H1 (cell line): ENCODE measurements around the gene RIN3. TPM values are rescaled to one million over a fixed set of nuclear protein-coding genes. Genes with fewer than 3 reads are reported as not detected.

Experiments
- BRCA1 ChIP-seq: IDR thresholded peaks from 2 replicates; pipeline ENCODE4 v1.6.1; 2012; ENCODE audit warnings: low read depth, low read length, improper control_type of control experiment
- JUN ChIP-seq: IDR thresholded peaks from 2 replicates; pipeline ENCODE4 v1.6.1; 2011; ENCODE audit warnings: low read depth, mild to moderate bottlenecking, improper control_type of control experiment, low read length
- MAFK ChIP-seq: IDR thresholded peaks from 2 replicates; pipeline ENCODE4 v1.6.1; 2012; ENCODE audit warnings: low read depth, mild to moderate bottlenecking, improper control_type of control experiment, low read length
- MAX ChIP-seq: IDR thresholded peaks from 2 replicates; pipeline ENCODE4 v1.6.1; 2012; ENCODE audit warnings: inconsistent platforms
- POLR2A ChIP-seq, 2 experiments: IDR thresholded peaks; 1 replicate in 1 of 2; 2 replicates in 1 of 2; pipeline ENCODE4 v1.6.1; 2011; ENCODE audit warnings: low read depth in 2 of 2, low read length in 2 of 2, mild to moderate bottlenecking in 2 of 2; ENCODE audit errors: control extremely low read depth in 1 of 2
- polyA plus RNA-seq, 7 experiments: library from polyadenylated mRNA; depleted of rRNA in 3 of 7; stranded (reverse) in 5 of 7; unstranded in 2 of 7; fragments of >200 nt in 5 of 7; fragments of 200-250 nt in 2 of 7; gene quantifications; 1 replicate in 5 of 7; 2 replicates in 1 of 7; 4 replicates in 1 of 7; pipeline versions ENCODE4 v1.2.1 to v1.2.3, GENCODE V29; 2011 to 2013; ENCODE audit warnings: missing spikeins in 2 of 7, mixed read lengths in 2 of 7
- total RNA-seq: library from RNA; stranded (reverse); fragmentation: NEBNext Ultra II Directional; extraction: Animal tissue kit (Norgen Biotek cat#: 25700); gene quantifications from 2 replicates; pipeline ENCODE4 v1.2.1, GENCODE V29; 2021

The RIN3 gene
- total and polyA plus RNA-seq, 2 of the 8 experiments (the other 6 are each of a cell fraction or from before 2014, with no cell fraction given) = 0.59 to 1.5 TPM

DNA sequence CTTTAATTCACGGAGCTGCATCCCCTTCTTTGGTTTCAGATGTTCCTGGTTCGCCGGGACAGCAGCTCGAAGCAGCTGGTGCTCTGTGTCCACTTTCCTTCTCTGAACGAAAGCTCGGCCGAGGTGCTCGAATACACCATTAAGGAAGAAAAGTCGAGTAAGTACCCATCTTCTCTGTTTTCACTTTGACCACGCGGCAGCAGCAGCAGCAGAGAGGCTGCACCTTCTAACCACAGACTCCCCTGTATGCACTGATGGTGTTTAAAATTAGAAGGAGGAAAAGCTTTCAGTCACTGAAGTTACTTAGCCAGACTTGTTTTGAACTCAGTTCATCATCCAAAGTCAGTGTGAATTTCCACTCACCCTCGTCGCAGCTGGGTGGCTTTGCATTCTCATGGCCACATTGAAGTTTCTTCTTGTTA is 63.8 kb downstream of the RIN3 start (continued):
- TF ChIP-seq BRCA1 (no peak), POLR2A (IDR thresholded peaks at IDR 0.05; ENCODE audit: control extremely low read depth in 1 of 2, low read depth in 2 of 2, low read length in 2 of 2) (no peak), MAFK (no peak), MAX (no peak), JUN (no peak)
